Measurements from ENCODE around the gene CNBP.
"Not testable (repeated sequence)": the region's sequence is repeated elsewhere in the genome, so short reads cannot be mapped to it uniquely, and the experiment has no call there.

CNBP gene

DNA sequence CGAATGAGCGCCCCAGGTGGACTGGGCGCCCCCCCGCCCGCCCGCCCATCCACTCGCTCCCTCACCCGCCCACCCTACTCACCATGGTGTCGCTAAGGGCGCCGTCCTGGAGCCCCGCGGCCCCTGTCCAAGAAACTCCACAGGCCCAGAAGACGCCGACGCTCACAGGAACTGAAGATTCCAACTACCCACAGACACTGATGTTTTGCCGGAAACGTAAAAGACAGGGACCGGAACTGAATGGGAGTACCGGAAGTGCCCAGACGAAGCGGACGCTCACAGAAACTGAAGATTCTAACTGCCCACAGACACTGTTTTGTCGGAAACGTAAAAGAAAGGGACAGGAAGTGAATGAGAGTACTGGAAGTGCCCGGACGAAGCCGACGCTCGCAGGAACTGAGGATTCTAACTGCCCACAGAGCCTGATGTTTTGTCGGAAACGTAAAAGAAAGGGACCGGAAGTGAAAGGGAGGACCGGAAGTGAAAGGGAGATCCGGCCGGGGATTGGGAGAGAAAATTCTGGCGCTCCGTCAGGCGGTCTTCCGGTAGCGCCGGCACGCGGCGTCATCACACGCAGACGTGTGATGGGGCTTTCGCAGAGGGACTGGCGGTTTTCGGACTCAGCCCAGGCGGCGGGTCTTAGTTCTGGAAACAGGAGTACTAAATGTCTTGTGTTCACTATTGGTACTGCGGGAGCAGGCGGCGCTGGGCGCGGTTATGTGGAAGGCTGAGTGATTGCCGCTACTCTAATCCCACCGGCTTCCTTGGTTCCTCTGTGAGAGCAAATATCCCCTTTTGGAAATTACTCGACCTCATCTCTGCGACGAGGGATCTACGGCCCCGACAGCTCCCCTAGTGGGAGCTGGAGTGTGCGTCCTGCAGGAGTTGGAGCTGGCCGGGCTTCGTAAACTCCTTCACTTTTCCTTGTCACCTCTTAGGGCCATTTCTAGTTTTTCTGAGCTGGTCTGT, 22.5 kb downstream of the CNBP start, which contains the start of gene ISY1:
ISY1 (minus strand) TSS at position 173 of the 969 bp plus-strand sequence; CDS start at position 85, 88 bp downstream.
- peak; percentile 88 for TF ChIP-seq CTCF (IDR thresholded peaks at IDR 0.05; ENCODE audit: control insufficient read depth, insufficient read depth, low read depth, low read length, missing control alignments)
- DNase-seq (ENCODE audit: low read depth): peak; percentile 79
- H3K4me3 ChIP-seq (ENCODE audit: control insufficient read depth, low read depth, low read length): peak within 1 kb of the TSS; percentile 55

DNA sequence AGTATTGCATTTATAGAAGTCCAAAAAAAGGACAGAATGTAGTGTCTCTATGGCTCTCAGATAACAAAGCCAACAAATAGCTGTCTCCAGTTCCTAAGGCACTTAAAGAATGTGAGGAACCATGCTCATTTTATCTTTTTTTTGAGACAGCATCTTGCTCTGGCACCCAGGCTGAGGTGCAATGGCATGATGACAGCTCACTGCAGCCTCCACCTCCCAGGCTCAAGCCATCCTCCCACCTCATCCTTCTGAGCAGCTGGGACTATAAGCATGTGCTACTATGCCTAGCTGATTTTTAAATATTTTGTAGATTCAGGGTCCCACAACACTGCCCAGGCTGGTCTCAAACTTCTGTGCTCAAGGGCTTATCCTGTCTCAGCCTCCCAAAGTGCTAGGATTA, 38.9 kb downstream of the CNBP start:
- DNase-seq (ENCODE audit: low read depth): no peak
- no peak for TF ChIP-seq CTCF (IDR thresholded peaks at IDR 0.05; ENCODE audit: control insufficient read depth, insufficient read depth, low read depth, low read length, missing control alignments)
- H3K4me3 ChIP-seq (ENCODE audit: control insufficient read depth, low read depth, low read length): no peak overlapping the region

- not testable (repeated sequence) for DNase-seq (ENCODE audit: low read depth); H3K4me3 ChIP-seq (ENCODE audit: control insufficient read depth, low read depth, low read length)
These were observed 42.7 kb downstream of the CNBP start for GRCh38 chr3:129141011-129141410.

DNA sequence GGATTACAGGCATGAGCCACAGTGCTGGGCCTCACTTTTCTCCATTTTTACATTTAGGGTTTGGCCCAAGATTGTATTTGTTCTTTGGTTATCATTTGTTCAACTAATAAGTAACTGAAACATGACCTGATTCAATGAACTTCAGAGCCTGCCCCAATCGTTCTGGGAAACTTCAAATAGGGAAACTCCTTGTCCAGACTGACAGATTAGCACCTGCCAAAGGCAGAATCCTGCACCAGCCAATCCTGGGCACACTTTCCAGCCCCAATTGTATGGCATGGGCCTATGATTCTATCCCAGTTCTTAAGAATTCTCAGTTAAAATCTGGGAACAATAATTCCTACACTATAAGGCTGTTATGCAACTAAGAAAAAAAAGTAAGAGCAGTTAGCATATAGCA, 43.8 kb downstream of the CNBP start:
- H3K4me3 ChIP-seq (ENCODE audit: control insufficient read depth, low read depth, low read length): no peak overlapping the region
- no peak for TF ChIP-seq CTCF (IDR thresholded peaks at IDR 0.05; ENCODE audit: control insufficient read depth, insufficient read depth, low read depth, low read length, missing control alignments)
- no peak for DNase-seq (ENCODE audit: low read depth)

DNA sequence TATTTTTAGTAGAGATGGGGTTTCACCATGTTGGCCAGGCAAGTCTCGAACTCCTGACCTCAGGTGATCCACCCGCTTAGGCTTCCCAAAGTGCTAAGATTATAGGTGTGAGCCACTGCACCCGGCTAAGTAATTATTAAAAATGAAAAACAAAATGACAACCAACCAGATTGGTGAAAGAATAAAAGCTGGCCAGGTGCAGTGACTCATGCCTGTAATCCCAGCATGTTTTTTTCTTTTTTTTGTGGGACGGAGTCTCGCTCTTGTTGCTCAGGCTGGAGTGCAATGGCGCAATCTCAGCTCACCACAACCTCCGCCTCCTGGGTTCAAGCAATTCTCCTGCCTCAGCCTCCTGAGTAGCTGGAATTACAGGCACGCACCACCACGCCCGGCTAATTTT, 47.4 kb downstream of the CNBP start:
- not testable (repeated sequence) for H3K4me3 ChIP-seq (ENCODE audit: control insufficient read depth, low read depth, low read length); DNase-seq (ENCODE audit: low read depth)

- no peak overlapping the region for H3K4me3 ChIP-seq (ENCODE audit: control insufficient read depth, low read depth, low read length)
- no peak for TF ChIP-seq CTCF (IDR thresholded peaks at IDR 0.05; ENCODE audit: control insufficient read depth, insufficient read depth, low read depth, low read length, missing control alignments)
- DNase-seq (ENCODE audit: low read depth): no peak
These were observed 51.4 kb downstream of the CNBP start for GRCh38 chr3:129132097-129132866.

DNA sequence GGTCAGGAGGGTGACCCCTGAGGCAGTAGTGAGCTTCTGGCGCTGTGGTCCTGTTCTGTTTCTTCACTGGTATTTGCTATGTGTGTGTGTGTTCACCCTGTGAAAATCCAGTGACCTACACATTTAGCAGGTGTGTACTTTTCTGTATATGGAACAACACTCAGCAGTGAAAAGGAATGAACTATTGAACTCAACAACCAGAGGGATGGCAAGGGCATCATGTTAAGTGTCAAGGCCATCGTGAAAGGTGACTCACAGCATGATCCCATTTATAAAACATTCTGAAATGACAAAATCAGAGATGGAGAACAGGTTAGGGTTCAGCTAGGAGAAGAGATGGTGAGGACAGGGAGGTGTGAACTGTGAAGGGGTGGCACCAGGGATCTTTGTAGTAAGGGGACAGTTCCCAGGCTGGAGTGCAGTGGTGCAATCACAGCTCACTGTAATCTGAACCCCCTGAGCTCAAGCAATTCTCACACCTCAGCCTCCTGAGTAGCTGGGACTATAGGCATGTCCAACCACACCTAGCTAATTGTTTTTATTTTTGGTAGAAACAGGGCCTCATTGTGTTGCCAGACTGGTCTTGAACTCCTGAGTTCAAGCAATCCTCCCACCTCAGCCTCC, 52.1 kb downstream of the CNBP start:
- no peak overlapping the region for H3K4me3 ChIP-seq (ENCODE audit: control insufficient read depth, low read depth, low read length)
- TF ChIP-seq CTCF (IDR thresholded peaks at IDR 0.05; ENCODE audit: control insufficient read depth, insufficient read depth, low read depth, low read length, missing control alignments): no peak
- no peak for DNase-seq (ENCODE audit: low read depth)

Measured in AG09309 (cell line).